Lower leg skin (tissue), 3 donors: ENCODE data around the gene CSMD2.

ENCODE experiments used
- POLR2A ChIP-seq, 2 donors: fragments of 450-650 bp; IDR thresholded peaks; one replicate each; pipeline ENCODE4 v1.6.1; 2016 to 2017; ENCODE audit warnings: antibody characterized with exemption in 2 of 2, mild to moderate bottlenecking in 1 of 2, moderate library complexity in 1 of 2
- TF ChIP-seq, protein P1 (sequence below), 3 donors: fragments of 450-650 bp; IDR thresholded peaks; one replicate each; pipeline ENCODE4 v1.5.1; 2016; ENCODE audit warnings: antibody characterized with exemption in 3 of 3, mild to moderate bottlenecking in 3 of 3, moderate library complexity in 2 of 3

DNA sequence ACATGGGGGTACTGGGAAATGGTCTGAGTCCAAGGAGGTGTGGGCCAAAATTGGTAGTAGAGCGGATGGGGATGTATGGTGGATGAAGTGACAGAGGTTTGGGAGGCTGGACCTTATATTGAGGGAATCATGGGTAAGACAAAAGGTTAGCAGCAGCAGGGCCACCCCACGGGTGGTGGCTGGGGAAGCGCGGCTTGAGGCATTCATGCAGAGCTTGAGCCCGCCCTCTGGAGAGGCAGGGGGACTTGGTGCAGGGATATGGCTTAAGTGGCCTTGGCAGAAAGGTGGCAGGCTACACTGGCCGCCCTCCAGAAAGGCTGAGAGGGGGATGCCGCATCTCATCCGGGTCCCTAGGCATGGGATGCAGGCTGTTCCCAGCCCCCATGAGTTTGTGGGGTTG, 269.6 kb downstream of the CSMD2 start:
- TF ChIP-seq, protein P1, sequence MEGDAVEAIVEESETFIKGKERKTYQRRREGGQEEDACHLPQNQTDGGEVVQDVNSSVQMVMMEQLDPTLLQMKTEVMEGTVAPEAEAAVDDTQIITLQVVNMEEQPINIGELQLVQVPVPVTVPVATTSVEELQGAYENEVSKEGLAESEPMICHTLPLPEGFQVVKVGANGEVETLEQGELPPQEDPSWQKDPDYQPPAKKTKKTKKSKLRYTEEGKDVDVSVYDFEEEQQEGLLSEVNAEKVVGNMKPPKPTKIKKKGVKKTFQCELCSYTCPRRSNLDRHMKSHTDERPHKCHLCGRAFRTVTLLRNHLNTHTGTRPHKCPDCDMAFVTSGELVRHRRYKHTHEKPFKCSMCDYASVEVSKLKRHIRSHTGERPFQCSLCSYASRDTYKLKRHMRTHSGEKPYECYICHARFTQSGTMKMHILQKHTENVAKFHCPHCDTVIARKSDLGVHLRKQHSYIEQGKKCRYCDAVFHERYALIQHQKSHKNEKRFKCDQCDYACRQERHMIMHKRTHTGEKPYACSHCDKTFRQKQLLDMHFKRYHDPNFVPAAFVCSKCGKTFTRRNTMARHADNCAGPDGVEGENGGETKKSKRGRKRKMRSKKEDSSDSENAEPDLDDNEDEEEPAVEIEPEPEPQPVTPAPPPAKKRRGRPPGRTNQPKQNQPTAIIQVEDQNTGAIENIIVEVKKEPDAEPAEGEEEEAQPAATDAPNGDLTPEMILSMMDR (IDR thresholded peaks at IDR 0.05): no peak
- no peak for TF ChIP-seq POLR2A (IDR thresholded peaks at IDR 0.05)
